Germinal center (tissue), 1 donor: ENCODE data around the gene ZNF750.
A peak's percentile ranks its signal among the peaks of the same experiment; 100 is the strongest.

Experiments used
- DNase-seq: peaks from one replicate; pipeline ENCODE4 v3.0.0; 2012; ENCODE audit warnings: mixed read lengths, low spot score

ZNF750 gene

DNA sequence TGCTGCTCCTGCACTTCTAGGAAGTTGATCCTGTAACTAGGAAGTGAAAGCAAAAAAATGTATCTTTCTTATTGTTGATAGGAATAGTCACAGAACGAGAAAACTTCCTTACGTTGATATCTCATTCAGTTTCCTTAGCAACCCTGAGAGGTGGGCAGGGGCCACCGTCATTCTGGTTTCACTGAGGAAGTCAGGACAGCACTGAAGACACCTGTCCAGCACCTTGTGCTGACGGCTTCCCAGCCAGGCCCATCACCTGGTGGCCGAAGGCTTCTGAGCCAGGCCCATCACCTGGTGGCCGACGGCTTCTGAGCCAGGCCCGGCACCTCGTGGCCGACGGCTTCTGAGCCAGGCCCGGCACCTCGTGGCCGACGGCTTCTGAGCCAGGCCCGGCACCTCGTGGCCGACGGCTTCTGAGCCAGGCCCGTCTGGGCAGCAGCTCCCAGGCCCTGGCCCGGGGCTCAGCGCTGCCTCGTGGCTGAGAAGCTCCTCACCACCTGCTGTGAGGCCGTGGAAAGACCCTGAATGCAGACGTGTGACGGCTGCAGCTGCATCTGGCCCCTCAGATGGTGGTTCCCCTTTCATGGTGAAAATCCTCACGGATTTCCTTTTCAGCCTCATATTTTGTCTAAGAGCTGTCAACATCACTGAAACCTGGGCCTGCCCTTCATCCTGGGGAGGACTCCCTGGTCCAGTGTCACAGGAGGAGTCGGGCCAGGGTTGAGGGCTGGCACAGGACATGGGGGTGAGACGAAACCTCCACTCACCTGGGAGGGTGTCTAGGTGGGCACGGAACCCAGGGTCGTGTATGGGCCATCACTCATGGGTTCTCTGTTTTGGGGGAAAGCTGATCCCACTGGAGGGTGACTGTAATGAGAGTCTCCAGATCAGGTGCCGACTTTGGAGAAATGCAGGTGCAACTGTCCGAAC is 33.0 kb upstream of the ZNF750 start:
- no peak for DNase-seq

DNA sequence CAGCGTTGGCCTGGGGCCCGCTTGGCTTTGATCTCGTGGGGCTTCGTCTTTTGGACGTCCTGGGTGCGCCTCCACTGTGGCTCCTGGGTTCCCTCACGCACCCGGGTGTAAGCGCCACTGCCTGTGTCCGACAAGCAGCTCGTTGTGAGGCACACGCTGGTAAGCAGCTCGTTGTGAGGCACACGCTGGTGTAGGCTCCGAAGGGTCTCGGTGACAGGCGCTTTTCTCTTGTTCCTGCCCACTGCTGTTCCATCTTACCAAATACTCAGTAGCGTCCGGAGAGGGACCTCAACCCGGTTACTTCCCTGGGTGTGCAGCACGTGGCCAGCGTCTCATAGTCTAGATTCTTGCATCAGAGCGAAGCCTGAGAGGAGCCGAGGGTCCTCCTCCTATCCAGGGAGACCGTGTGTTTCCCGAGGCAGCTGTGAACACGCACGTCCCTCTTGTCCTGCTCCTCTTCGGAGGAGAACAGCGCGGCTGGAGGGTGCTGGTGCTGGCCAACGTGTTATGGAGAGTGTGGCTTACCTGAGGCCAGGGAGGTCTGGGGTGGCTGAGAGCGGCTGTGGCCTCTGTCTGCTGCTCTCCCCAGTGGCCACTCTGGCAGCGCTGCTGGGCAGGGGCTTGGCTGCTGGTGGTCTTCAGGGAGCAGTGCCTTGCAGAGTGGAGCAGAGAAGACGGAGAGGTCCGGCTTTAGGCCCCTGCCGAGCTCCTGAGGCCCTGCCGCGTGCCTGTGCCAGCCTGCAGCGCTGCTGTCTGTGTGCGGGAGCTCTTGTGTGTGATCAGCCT is 32.1 kb upstream of the ZNF750 start:
- DNase-seq = no peak

GRCh38 chr17:82871056-82871775 is 31.4 kb upstream of the ZNF750 start:
- peak; percentile 89 for DNase-seq

- no peak for DNase-seq
These were observed 30.7 kb upstream of the ZNF750 start for GRCh38 chr17:82870541-82870940.

GRCh38 chr17:82870091-82870491 is 30.3 kb upstream of the ZNF750 start:
- no peak for DNase-seq

- no peak for DNase-seq
These were observed 29.7 kb upstream of the ZNF750 start for GRCh38 chr17:82869536-82869935.

- DNase-seq = no peak
These were observed 28.9 kb upstream of the ZNF750 start for GRCh38 chr17:82868715-82869131.

- DNase-seq = no peak
These were observed 28.0 kb upstream of the ZNF750 start for GRCh38 chr17:82867763-82868325.

DNA sequence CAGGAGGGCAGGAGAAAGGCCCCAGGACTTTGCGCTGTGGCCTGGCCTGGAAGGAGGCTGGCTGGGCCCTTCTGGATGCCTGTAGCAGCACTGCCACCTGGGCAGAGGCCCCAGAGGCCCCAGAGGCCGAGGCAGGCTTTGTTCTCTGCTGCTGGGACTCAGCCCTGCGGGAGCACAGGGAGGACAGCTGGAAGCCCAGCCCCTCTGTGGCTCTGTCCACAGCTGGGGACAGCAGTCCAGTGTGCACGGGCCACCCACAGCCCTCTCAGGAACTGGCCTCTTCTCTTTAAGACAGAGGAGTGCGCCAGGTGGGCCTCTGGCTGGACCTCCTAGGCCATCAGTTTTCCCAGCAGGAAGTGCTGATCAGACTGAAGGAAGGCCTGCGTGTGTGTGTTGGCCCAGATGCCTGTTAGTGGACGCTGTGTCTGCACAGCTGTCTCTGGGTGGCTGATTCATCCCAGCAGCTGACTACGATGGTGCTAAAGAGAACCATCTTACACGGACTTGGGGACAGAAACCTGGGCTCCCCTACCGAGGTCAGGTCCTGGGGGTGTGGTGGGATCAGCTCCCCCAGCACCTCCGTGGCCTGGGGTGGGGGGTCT is 26.9 kb upstream of the ZNF750 start:
- DNase-seq = no peak

DNA sequence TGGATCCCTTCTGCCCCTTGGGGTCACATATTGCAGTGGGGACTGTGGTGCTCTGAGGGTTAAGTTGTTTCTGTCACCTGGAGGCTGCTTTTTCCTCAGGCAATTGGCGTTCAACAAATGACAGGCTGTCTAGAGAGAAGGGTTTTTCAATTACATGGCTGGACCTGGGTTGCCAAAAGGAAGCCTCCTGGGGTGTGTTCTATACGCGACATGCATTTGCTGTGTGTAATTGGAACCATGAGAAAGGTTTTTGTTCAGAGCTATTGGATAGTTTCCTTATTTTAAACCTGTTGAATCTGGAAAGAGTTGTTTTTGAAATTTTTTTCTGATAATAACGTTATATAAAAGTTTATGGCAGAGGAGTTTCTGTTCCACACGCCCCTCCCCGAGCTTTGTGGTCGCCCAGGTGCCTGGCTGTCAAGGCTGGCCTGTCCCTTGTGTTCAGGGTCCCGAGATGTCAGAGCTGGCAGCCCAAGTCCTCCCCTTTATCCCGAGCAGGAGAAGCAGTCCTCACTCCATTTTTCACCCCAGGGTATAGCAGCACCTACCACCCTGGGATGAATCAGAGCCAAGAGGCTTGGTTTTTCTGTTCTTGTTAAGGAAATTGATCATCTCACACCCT is 26.1 kb upstream of the ZNF750 start:
- no peak for DNase-seq

DNA sequence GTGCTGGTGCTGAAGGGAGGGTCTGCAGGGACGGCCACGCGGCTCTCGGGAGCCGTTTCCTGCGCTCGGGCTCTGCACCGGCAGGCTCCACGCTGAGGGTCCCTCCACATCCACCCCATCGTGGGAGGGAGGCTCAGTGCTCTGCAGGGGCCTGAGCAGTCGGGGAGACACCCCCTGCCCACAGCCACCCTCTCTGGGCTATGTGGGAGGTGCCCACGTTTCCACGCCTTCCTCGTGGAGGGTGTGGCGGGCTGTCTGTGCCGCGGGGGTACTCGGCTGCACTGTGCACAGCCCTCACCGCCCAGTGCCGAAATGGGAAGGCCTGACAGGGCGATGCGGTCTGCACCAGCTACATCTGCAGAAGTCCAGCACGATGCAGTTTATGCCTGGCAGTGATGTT is 25.5 kb upstream of the ZNF750 start:
- DNase-seq = no peak

DNA sequence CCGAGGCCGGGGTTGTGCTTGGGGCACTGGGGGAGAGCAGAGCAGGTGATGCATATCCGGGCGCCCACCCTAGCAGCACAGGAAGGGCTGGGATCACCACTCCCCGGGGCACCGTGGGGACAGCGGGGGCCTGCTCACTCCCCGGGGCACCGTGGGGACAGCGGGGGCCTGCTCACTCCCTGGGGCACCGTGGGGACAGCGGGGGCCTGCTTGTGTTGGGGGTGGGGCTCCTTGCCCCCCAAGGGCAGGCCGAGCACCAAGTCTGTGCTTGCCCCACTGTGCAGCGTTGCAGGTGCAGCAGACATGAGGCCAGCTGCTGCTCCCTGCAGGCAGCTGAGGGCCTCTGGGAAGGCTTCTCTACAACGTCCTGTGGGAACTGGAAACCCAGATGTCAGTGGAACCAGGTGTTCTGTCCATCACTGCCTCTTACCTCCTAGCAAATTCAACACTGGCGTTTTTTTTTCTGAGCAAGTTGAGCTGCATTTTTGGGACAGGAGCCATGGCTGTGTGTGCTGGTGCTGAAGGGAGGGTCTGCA is 25.0 kb upstream of the ZNF750 start:
- DNase-seq = no peak

DNA sequence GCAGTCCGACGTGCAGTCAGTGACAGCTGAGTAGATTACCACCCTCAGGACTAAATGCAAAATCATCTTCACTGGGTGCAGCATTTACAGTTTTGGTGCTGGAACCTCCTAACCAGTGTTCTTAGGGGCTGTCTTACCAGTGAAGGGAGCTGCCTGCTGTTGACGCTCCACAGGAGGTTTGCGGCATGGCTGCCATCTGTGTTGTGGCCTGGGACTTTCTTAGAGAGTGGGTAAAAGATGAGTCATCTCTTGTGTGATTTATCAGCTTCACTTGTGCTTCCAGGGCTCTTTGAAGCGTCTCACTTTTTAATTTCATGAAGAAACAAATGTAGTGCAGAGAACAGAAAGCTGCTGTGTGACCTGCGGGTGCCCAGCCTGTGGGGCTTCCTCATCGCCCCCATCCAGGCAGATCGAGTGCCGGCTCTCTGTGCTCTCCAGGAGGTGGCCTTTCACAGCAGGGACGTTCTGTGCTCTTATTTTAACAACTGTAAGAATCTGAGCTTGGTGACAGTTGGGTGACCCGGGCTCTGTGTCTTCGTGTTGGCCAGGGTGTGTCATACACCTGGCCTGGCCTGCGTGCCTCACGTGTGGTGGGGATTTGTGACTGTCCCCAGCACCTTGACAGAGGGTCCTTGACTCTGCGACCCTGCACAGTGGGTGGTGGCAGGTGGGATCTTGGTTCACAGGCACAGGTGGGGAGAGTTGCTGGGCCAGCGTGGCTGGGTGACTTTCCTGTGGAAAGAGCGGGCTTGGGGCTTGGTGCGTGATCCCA is 24.3 kb upstream of the ZNF750 start:
- DNase-seq = peak; percentile 61

DNA sequence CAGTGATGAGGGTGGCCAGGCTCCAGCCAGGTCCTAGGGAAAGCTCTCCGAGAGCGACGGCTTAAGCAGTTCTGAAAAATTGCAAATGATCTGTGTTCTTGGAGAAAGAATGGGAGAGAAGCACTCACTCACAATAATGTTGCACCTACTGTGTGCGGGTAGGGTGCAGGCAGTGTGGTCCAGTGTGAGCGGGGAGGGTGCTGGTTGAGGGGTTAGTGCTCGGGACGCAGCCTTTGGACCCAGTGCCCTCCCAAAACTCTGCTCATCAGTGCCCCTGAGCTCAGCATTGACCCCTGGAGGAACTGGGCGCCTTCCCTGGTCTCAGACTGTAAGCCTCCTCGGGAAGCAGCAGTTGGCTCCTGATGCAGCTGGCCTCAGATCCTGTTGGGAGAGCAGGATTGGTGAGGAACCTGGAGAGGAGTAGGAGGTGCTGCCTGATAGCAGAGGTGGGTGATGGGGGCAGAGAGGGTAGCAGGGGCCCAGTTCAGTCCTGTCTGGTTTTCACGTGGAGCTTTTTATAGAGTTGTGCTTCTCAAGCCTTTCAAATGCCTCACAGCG is 23.6 kb upstream of the ZNF750 start:
- no peak for DNase-seq

DNA sequence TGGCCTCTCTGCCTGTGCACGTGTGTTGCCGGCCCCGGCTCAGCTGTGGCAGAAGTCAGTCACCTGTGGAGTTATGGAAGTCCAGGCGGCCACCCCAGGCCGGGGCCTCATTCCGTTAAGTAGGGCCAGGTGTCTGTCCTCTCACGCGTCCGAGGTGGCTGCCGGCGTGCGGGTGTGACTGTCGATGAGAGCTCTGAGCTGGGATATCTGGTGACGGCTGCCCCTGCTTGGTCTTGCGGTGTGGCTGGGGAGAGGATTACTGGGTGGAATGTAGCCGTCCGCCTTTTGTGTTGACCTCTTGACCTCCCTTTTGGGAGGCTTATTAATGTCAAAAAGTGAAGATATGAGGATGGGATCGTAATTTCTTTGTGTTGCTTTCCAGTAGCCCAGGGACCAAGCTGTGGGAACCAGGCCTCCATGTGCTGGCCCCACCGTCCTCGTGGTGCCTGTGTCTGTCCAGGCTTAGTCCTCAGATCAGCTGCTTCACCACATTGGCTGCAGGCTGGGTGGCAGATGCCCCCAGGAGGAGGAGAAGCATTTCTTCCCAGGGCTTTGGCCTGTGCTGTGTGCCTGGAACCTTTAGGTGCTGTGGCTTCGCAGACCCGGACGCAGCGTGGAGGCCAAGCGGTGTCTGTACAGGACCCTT is 23.0 kb upstream of the ZNF750 start:
- no peak for DNase-seq

GRCh38 chr17:82862191-82862590 is 22.4 kb upstream of the ZNF750 start:
- DNase-seq = no peak

GRCh38 chr17:82861393-82861775 is 21.6 kb upstream of the ZNF750 start:
- no peak for DNase-seq

DNA sequence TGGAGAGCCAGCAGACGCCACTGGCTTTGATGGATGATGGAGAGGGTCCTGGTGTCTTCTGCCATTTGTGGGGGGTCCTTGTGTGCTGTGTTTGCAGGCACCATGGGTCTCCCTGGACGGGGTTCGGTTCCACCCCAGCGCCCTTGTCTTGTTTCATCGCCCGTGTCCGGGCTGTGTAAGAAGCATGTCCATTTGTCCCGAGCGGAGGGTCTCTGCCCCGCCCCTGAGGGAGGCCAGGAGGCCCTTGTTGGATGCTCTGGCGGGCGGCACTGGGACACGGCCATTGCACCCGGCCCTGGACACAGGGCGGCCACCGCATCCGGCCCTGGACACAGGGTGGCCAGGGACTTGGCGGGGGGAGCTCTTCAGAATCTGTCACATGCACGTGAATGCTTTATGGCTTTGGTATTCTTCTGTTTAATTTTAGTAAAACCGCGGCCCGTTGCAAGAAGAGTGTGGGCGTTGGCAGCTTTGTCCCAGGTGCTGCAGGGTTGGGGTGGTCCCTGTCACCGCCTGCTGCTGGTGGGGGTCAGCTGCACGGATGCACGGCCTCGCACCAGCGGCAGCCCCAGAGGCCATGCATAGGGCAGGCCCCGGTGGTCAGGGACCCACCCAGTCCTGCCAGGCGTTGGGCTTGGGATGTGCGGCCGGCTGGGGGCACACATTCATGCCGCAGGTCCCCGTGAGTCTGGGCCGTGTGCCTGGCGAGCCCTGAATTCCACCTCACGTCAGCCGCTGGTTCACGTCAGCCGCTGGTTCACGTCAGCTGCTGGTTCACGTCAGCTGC is 21.0 kb upstream of the ZNF750 start:
- no peak for DNase-seq
